Mucosa of stomach (tissue), 1 donor: ENCODE data around the gene RPL18A.

Experiments
- H3K27me3 ChIP-seq: one replicate; pipeline ENCODE4 v1.7.0; 2013; ENCODE audit warnings: mild to moderate bottlenecking, low read length; ENCODE audit not compliant: control insufficient read depth, insufficient read depth
- H3K36me3 ChIP-seq: one replicate; pipeline ENCODE4 v1.7.0; 2013; ENCODE audit warnings: low read length; ENCODE audit not compliant: control insufficient read depth, insufficient read depth
- H3K4me1 ChIP-seq: one replicate; pipeline ENCODE4 v1.7.0; 2013; ENCODE audit warnings: mild to moderate bottlenecking, low read length; ENCODE audit not compliant: control insufficient read depth, insufficient read depth
- H3K4me3 ChIP-seq: one replicate; pipeline ENCODE4 v1.7.0; 2013; ENCODE audit warnings: low read length
- H3K9ac ChIP-seq: one replicate; pipeline ENCODE4 v1.7.0; 2013; ENCODE audit warnings: mild to moderate bottlenecking, low read length, moderate library complexity
- H3K9me3 ChIP-seq: one replicate; pipeline ENCODE4 v1.7.0; 2013; ENCODE audit warnings: mild to moderate bottlenecking, low read length, moderate library complexity; ENCODE audit not compliant: control insufficient read depth
- donor health status: Pancreatic carcinoma.

Gene RPL18A

GRCh38 chr19:17909003-17909732 lies 49.5 kb downstream of the RPL18A start:
- no peaks in the 10 kb centered on the region for H3K4me1 ChIP-seq
- no peaks in the 10 kb centered on the region for H3K36me3 ChIP-seq
- no peak overlapping the region for H3K4me3 ChIP-seq
- no peak overlapping the region for H3K9ac ChIP-seq
- no peaks in the 10 kb centered on the region for H3K27me3 ChIP-seq
- H3K9me3 ChIP-seq: no peaks in the 10 kb centered on the region

DNA sequence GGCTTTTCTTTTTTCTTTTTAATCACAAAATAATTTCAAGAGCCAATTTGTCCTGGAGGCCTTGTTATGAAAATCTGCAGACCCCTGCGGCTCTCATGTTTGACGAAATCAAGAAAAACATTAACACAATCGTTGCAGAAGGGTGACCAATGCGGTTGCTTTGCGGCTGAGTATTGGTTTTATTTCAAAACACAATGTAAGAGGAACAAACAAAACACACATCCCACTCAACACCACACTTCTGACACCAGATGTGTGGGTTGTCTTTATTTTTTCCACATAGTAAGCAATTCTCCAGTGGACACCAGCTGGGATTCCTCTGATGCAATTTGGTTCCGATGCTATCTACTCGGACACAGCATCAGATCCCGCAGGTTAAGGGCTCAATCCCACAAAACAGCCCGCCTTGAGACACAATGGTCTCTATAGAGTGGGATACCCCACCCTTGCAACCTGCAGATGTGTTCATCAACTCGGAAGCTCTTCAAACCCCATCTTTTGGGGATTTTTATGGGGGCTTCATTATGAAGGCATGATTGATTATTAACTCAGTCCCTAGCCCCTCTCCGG lies 51.2 kb downstream of the RPL18A start:
- H3K9me3 ChIP-seq: no peaks in the 10 kb centered on the region
- no peaks in the 10 kb centered on the region for H3K36me3 ChIP-seq
- no peak overlapping the region for H3K9ac ChIP-seq
- H3K27me3 ChIP-seq: no peaks in the 10 kb centered on the region
- peaks cover 6% of the 10 kb centered on the region for H3K4me1 ChIP-seq
- H3K4me3 ChIP-seq: no peak overlapping the region
